IMR-90 (cell line): ENCODE results near the gene IMP3. TPM values are rescaled to one million over a fixed set of nuclear protein-coding genes. Genes with fewer than 3 reads are reported as not detected.

Source experiments
- ATAC-seq: fragments of 200-7000 bp; cut with Tn5 transposase; 2 replicates; pipeline ENCODE4 v1.9.1; 2020; ENCODE audit warnings: low read depth, mild to moderate bottlenecking, moderate library complexity
- BruUV-seq: library from RNA; stranded (reverse); fragments of 400-500 nt; replicated peaks from 2 replicates; lab custom pipeline; 2021; lab: Mats Ljungman, UMichigan
- CTCF ChIA-PET: fragments of 300-600 bp; formaldehyde crosslinking; extraction: SDS; loops from one replicate; lab custom pipeline; 2021; ENCODE audit warnings: antibody characterized with exemption; lab: Yijun Ruan, JAX
- POLR2A ChIA-PET: fragments of 300-600 bp; sonication (Branson Sonifier 250); formaldehyde crosslinking; loops from one replicate; lab custom pipeline; 2022; ENCODE audit warnings: antibody characterized with exemption; ENCODE audit not compliant: unreplicated experiment; lab: Charles Lee
- DNase-seq: peaks from one replicate; pipeline ENCODE4 v3.0.0; 2013
- H2AFZ ChIP-seq: replicated peaks from 2 replicates; pipeline ENCODE3; 2013; ENCODE audit warnings: low read length, mild to moderate bottlenecking; ENCODE audit not compliant: poor library complexity
- H2AK5ac ChIP-seq: 2 replicates; pipeline ENCODE4 v1.6.1; 2013; ENCODE audit warnings: low read depth, low read length, inconsistent platforms
- H2AK9ac ChIP-seq: replicated peaks from 2 replicates; pipeline ENCODE3; 2013; ENCODE audit warnings: mild to moderate bottlenecking, low read depth, low read length, moderate library complexity; ENCODE audit not compliant: poor library complexity
- H2BK120ac ChIP-seq: 2 replicates; pipeline ENCODE4 v1.6.1; 2013; ENCODE audit warnings: low read depth, low read length, inconsistent platforms
- H2BK15ac ChIP-seq: 3 replicates; pipeline ENCODE4 v1.6.1; 2013; ENCODE audit warnings: low read depth, low read length, inconsistent platforms
- H2BK20ac ChIP-seq: 2 replicates; pipeline ENCODE4 v1.6.1; 2013; ENCODE audit warnings: low read depth, mild to moderate bottlenecking, inconsistent platforms, low read length, moderate library complexity
- H2BK5ac ChIP-seq: 2 replicates; pipeline ENCODE4 v1.6.1; 2013; ENCODE audit warnings: mild to moderate bottlenecking, low read depth, low read length, inconsistent platforms; ENCODE audit not compliant: poor library complexity, severe bottlenecking
- H3K14ac ChIP-seq: replicated peaks from 2 replicates; pipeline ENCODE4 v1.6.1; 2013; ENCODE audit warnings: low read depth, low read length, inconsistent platforms
- H3K18ac ChIP-seq: 2 replicates; pipeline ENCODE4 v1.6.1; 2013; ENCODE audit warnings: low read depth, low read length, control low read depth
- H3K23ac ChIP-seq: 2 replicates; pipeline ENCODE4 v1.6.1; 2013; ENCODE audit warnings: low read depth, low read length, inconsistent platforms
- H3K27ac ChIP-seq: 2 replicates; pipeline ENCODE4 v1.5.1; 2013; ENCODE audit warnings: mild to moderate bottlenecking, control low read depth, low read length; ENCODE audit not compliant: insufficient read depth
- H3K27me3 ChIP-seq: 2 replicates; pipeline ENCODE4 v1.6.1; 2013; ENCODE audit warnings: low read length; ENCODE audit not compliant: control insufficient read depth, insufficient read depth
- H3K36me3 ChIP-seq: 2 replicates; pipeline ENCODE4 v1.6.1; 2013; ENCODE audit warnings: low read length, mixed read lengths; ENCODE audit not compliant: control insufficient read depth, insufficient read depth
- H3K4ac ChIP-seq: 2 replicates; pipeline ENCODE4 v1.6.1; 2013; ENCODE audit warnings: low read depth, low read length, inconsistent platforms
- H3K4me1 ChIP-seq: 2 replicates; pipeline ENCODE4 v1.6.1; 2013; ENCODE audit warnings: low read length, mixed read lengths; ENCODE audit not compliant: control insufficient read depth, insufficient read depth
- H3K4me2 ChIP-seq: 2 replicates; pipeline ENCODE4 v1.6.1; 2013; ENCODE audit warnings: low read depth, mild to moderate bottlenecking, control low read depth, low read length, moderate library complexity
- H3K4me3 ChIP-seq: 2 replicates; pipeline ENCODE4 v1.5.1; 2013; ENCODE audit warnings: low read depth, mild to moderate bottlenecking, control low read depth, low read length, moderate library complexity; ENCODE audit not compliant: insufficient read depth
- H3K56ac ChIP-seq: 2 replicates; pipeline ENCODE4 v1.6.1; 2013; ENCODE audit warnings: low read length, inconsistent platforms; ENCODE audit not compliant: insufficient read depth; ENCODE audit errors: extremely low read depth
- H3K79me1 ChIP-seq, 2 experiments: 2 replicates each; pipeline ENCODE4 v1.6.1; 2013; ENCODE audit warnings: low read length in 2 of 2, inconsistent platforms in 1 of 2, low read depth in 1 of 2
- H3K9ac ChIP-seq: 2 replicates; pipeline ENCODE4 v1.6.1; 2013; ENCODE audit warnings: low read depth, low read length, control low read depth
- H3K9me1 ChIP-seq: 2 replicates; pipeline ENCODE4 v1.6.1; 2013; ENCODE audit warnings: low read length, inconsistent platforms; ENCODE audit not compliant: insufficient read depth
- H3K9me3 ChIP-seq: 2 replicates; pipeline ENCODE4 v1.6.1; 2013; ENCODE audit warnings: low read length; ENCODE audit not compliant: control insufficient read depth, insufficient read depth
- H4K20me1 ChIP-seq: 2 replicates; pipeline ENCODE4 v1.6.1; 2013; ENCODE audit warnings: low read length, inconsistent platforms; ENCODE audit not compliant: insufficient read depth
- H4K5ac ChIP-seq: 2 replicates; pipeline ENCODE4 v1.6.1; 2013; ENCODE audit warnings: mild to moderate bottlenecking, low read depth, low read length, control low read depth
- H4K8ac ChIP-seq, 2 experiments: 2 replicates each; pipeline ENCODE4 v1.6.1; 2013; ENCODE audit warnings: low read depth in 2 of 2, low read length in 2 of 2, control low read depth in 1 of 2, inconsistent platforms in 1 of 2
- H4K91ac ChIP-seq: 2 replicates; pipeline ENCODE4 v1.6.1; 2013; ENCODE audit warnings: low read depth, low read length, inconsistent platforms; ENCODE audit not compliant: insufficient read depth
- CEBPB ChIP-seq: IDR thresholded peaks from 2 replicates; pipeline ENCODE4 v1.6.1; 2012; ENCODE audit warnings: low read depth, low read length, improper control_type of control experiment
- POLR2A ChIP-seq: IDR thresholded peaks from 2 replicates; pipeline ENCODE4 v1.6.1; 2012; ENCODE audit warnings: mild to moderate bottlenecking, low read depth, low read length
- WGBS, 2 experiments: methylation state at CpG; one replicate each; pipeline versions ENCODE4 v1.1.5 to v1.1.7; 2013; ENCODE audit warnings: missing lambda C conversion rate in 2 of 2; ENCODE audit not compliant: insufficient read length in 1 of 2; ENCODE audit errors: extremely low coverage in 2 of 2; 5-methylcytosine and 5-hydroxymethylcytosine counted together
- dilution Hi-C: fragments of 300-500 bp; cut with HindIII; formaldehyde crosslinking; loops from one replicate; pipeline ENCODE4 v1.14.3; 2018; ENCODE audit warnings: low sequenced_read_pairs; ENCODE audit not compliant: unreplicated experiment
- in situ Hi-C: fragments of 300-500 bp; cut with MboI; formaldehyde crosslinking; loops from 3 replicates; pipeline ENCODE4 v1.14.3; 2019; ENCODE audit warnings: low sequenced_read_pairs, inconsistent platforms, mixed read lengths
- intact Hi-C: fragments of 100-400 bp; cut with micrococcal nuclease; formaldehyde crosslinking; loops from 2 replicates; pipeline ENCODE4 v1.10.0; 2022
- polyA plus RNA-seq, 3 experiments: library from polyadenylated mRNA; depleted of rRNA; stranded (reverse); fragments of >200 nt; gene quantifications; 2 replicates each; pipeline ENCODE4 v1.2.3, GENCODE V29; 2012; ENCODE audit warnings: low replicate concordance in 1 of 3
- total RNA-seq: library from RNA; depleted of rRNA; stranded (reverse); fragments of >200 nt; gene quantifications from 2 replicates; pipeline ENCODE4 v1.2.3, GENCODE V29; 2012

Gene IMP3
- total and polyA plus RNA-seq, 2 of the 4 experiments (the other 2 are of a cell fraction): 42.1 to 59.3 TPM

DNA sequence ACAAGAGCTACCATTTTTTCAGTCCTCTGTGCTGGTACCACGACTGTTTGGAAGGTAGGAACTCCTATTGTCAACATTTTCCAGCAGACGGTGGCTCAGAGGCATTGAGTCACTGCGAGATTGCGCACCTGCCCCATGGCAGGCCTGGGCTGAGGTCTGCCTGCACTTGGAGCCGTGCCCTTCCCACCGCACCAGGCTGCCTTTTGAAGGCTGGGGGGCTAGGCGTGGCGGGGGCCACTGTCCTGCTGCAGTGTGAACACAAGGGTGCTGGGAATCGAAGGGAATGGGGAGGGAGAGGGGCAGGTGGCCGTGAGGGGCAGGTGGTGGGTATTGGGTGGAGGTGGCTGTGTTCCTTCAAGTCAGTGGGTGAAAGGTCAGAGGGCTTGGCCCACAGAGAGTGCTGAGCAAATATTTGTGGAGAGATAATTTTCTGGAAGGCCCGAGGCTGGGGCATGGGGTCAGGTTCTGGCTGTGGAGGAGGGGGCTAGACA is 24.0 kb upstream of the IMP3 start:
- Histone ChIP-seq H2AK9ac (peak overlapping the region; percentile 30), H4K8ac (peak overlapping the region; percentile 6 to 13; a peak in 2 of 4 replicates), H4K91ac (peak overlapping the region; percentile 73; the same call in 1 of the 2 replicates), H3K9ac (no peak overlapping the region), H3K9me3 (no peaks in the 10 kb centered on the region), H3K79me1 (peaks cover 21 to 83% of the 10 kb centered on the region in 2 experiments; a peak in 3 of 4 replicates), H3K9me1 (peaks cover 41% of the 10 kb centered on the region), H4K20me1 (peaks cover 8% of the 10 kb centered on the region; the same call in 1 of the 2 replicates), H3K36me3 (peaks cover 13% of the 10 kb centered on the region), H3K56ac (no peak overlapping the region), H3K27ac (no peak overlapping the region), H2BK20ac (peak overlapping the region; percentile 18; the same call in 1 of the 2 replicates), H3K4me2 (no peak overlapping the region), H2BK5ac (peak overlapping the region; percentile 21), H2AK5ac (peak overlapping the region; percentile 79; the same call in 1 of the 2 replicates), H3K14ac (0 out of 2 replicates have a peak overlapping the region, but pooled peaks have one; percentile 9), H3K27me3 (no peaks in the 10 kb centered on the region), H3K4ac (peak overlapping the region; percentile 69; the same call in 1 of the 2 replicates), H3K18ac (no peak overlapping the region), H3K4me1 (peaks cover 37% of the 10 kb centered on the region), H2BK15ac (0 out of 3 replicates have a peak overlapping the region, but pooled peaks have one; percentile 24), H2BK120ac (no peak overlapping the region), H2AFZ (no peak overlapping the region), H3K23ac (peak overlapping the region; percentile 28; the same call in 1 of the 2 replicates), H4K5ac (no peak overlapping the region), H3K4me3 (no peak overlapping the region)
- DNase-seq: no peak
- POLR2A ChIA-PET: no interaction called here
- 58% methylated on average over 5 of the region's 11 CpGs; no CpG with 5 or more reads in 1 of the 2 experiments for WGBS, 2 experiments
- no peak for ATAC-seq
- intact Hi-C loops: no loop called here
- no TSS peak for BruUV-seq
- no peak for TF ChIP-seq CEBPB
- 0 out of 2 replicates have a peak, but pooled peaks have one; percentile 26 for TF ChIP-seq POLR2A
- in situ Hi-C loops: loop anchor here (10.0 kb wide), 1 partner anchor 61 kb away; a partner anchor contains a TSS
- CTCF ChIA-PET: no interaction called here
- dilution Hi-C loops: no loop called here
